WI38 (cell line): Measurements from ENCODE around the gene ZNF10.

Source experiments
- H3K4me3 ChIP-seq: 2 replicates; pipeline ENCODE4 v1.5.1; 2011; ENCODE audit warnings: low read depth, mild to moderate bottlenecking, control low read depth, low read length
- CTCF ChIP-seq: IDR thresholded peaks from 2 replicates; pipeline ENCODE4 v1.5.1; 2012; ENCODE audit warnings: low read depth, mild to moderate bottlenecking, control low read depth, low read length

The ZNF10 gene

DNA sequence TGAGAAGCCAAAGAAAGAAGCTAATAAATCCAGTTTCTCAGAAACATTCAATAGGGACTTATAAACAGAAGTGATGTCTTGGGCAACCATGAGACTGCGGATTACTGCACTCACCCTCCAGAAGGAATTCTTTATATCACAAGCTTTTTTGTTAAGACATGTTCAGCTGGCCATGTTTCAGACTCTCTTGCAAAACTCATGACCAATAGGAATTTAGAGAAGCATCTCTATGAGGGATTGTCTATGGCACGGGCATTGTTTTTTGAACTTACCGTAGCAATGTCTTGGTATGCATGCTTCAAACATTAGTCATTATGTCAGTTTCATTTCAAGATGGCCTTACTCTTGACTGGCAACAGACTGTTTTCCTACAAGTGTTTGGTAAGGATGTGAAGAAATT lies 35.3 kb downstream of the ZNF10 start:
- no peak for TF ChIP-seq CTCF
- no peak overlapping the region for H3K4me3 ChIP-seq

GRCh38 chr12:133172491-133172890 lies 42.1 kb downstream of the ZNF10 start:
- no peak overlapping the region for H3K4me3 ChIP-seq
- no peak for TF ChIP-seq CTCF

- H3K4me3 ChIP-seq: no peak overlapping the region
- TF ChIP-seq CTCF: no peak
Observed at GRCh38 chr12:133174901-133175300, 44.5 kb downstream of the ZNF10 start.

GRCh38 chr12:133180669-133181068 lies 50.2 kb downstream of the ZNF10 start:
- no peak for TF ChIP-seq CTCF
- H3K4me3 ChIP-seq: no peak overlapping the region

DNA sequence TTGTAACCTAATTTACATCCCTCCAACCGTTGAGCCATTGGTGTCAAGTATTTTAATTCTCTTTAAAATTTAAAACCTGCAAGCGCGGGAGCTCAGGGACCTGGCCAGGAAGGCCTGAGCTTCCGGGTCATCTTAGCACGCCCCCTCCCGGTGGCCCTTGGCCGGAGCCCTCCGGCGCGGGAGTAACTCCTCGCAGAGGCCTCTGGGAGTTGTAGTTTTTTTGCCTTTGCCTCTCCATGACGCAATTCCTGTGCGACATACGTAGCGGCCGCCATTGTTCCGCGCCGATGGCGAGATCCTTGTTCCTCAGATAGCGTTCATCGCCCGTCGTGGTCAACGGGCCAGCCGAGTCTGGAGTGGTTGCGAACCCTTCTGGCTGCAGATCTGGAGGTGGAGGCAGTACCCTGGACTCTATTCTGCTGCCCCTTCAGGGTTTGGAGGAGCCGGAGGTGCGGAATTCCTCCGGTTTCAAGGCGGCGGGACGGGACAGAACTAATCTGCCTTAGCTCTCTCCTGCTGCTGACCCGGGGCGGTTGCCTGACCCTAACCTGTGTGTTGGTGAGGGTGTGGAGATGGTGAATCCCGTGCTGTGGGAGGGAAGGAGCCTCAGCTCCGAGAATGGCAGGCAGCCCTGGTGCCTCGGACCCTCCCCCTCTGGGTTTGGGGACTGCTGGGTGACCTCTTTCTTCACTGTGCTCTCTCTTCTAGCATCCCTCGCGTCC lies 51.0 kb downstream of the ZNF10 start, which contains the start of gene ZNF268:
ZNF268 (plus strand) TSS at position 258 of the 722 bp plus-strand sequence. CDS start 503 bp downstream, outside the sequence.
- H3K4me3 ChIP-seq: peak within 1 kb of the TSS; percentile 91
- peak; percentile 87 for TF ChIP-seq CTCF

DNA sequence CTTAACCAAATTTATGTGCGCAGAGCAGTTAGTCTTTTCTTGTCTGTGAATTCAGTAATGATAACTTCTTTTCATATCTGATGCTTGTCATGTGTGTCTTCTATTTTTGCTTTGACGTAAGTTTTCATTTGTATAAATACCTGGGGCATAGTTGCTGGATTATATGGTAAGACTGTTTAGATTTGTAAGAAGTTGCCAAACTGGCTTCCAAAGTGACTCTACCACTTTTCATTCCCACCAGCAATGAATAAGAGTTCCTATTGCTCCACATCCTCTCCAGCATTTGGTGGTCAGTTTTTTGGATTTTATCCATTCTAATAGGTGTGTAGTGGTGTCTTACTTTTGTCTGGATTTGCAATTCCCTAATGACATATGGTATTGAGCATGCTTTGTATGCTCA lies 59.7 kb downstream of the ZNF10 start:
- no peak overlapping the region for H3K4me3 ChIP-seq
- TF ChIP-seq CTCF: no peak

GRCh38 chr12:133192847-133193246 lies 62.4 kb downstream of the ZNF10 start:
- H3K4me3 ChIP-seq: no peak overlapping the region

More at GRCh38 chr12:133192847-133193246, 62.4 kb downstream of the ZNF10 start:
- TF ChIP-seq CTCF: no peak
